Fibroblast of the aortic adventitia (primary cell): ENCODE results near the gene LRIF1. TPM values are rescaled to one million over a fixed set of nuclear protein-coding genes. Genes with fewer than 3 reads are reported as not detected.

Experiments
- DNase-seq: peaks from one replicate; pipeline ENCODE4 v3.0.0-alpha.2; 2010; ENCODE audit warnings: low read depth
- H3K4me3 ChIP-seq: 2 replicates; pipeline ENCODE4 v1.5.1; 2011; ENCODE audit warnings: low read depth, mild to moderate bottlenecking, control low read depth, low read length, moderate library complexity
- total RNA-seq: library from RNA; depleted of rRNA; stranded (reverse); fragments of >200 nt; gene quantifications from 2 replicates; pipeline ENCODE4 v1.2.3, GENCODE V29; 2012; ENCODE audit warnings: low replicate concordance
- TF ChIP-seq, protein P1 (sequence below): IDR thresholded peaks from 2 replicates; pipeline ENCODE4 v1.5.1; 2011; ENCODE audit warnings: mild to moderate bottlenecking, low read length, control low read depth, inconsistent platforms; ENCODE audit not compliant: insufficient read depth

Gene LRIF1
- total RNA-seq, 1 donor, result 19.5 TPM

DNA sequence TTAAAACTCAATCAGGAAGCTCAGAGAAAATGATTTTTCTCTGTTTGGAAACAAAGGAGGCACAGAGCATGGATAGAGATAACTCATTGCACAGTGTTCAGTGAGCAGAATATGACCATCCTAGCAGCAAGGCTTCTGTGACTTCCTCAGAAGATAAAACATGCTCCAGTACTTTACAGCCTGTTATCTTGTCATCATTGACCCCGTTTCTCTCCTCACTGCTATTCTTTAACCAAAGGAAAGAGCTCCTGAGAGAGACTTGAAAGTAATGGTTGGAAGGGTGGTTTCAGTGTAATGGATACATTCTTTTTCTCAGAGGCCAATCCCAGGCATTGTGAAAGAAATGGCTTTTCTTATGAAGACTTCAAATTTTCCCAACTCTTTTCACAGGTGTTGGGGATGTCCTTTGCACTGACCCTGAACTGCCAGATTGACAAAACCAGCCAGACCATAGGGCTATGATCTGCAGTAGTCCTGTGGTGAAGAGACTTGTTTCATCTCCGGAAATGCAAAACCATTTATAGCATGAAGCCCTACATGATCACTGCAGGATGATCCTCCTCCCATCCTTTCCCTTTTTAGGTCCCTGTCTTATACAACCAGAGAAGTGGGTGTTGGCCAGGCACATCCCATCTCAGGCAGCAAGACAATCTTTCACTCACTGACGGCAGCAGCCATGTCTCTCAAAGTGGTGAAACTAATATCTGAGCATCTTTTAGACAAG, 64.8 kb downstream of the LRIF1 start:
- H3K4me3 ChIP-seq, result no peak overlapping the region
- TF ChIP-seq, protein P1, sequence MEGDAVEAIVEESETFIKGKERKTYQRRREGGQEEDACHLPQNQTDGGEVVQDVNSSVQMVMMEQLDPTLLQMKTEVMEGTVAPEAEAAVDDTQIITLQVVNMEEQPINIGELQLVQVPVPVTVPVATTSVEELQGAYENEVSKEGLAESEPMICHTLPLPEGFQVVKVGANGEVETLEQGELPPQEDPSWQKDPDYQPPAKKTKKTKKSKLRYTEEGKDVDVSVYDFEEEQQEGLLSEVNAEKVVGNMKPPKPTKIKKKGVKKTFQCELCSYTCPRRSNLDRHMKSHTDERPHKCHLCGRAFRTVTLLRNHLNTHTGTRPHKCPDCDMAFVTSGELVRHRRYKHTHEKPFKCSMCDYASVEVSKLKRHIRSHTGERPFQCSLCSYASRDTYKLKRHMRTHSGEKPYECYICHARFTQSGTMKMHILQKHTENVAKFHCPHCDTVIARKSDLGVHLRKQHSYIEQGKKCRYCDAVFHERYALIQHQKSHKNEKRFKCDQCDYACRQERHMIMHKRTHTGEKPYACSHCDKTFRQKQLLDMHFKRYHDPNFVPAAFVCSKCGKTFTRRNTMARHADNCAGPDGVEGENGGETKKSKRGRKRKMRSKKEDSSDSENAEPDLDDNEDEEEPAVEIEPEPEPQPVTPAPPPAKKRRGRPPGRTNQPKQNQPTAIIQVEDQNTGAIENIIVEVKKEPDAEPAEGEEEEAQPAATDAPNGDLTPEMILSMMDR, result no peak
- DNase-seq, result no peak

- no peak for DNase-seq
- H3K4me3 ChIP-seq, result no peak overlapping the region
- TF ChIP-seq, protein P1, result no peak
These were observed 66.0 kb downstream of the LRIF1 start for GRCh38 chr1:110897681-110898080.

Other genes with a start within 250 kb of the LRIF1 start
- not detected in 2 replicates for gene CD53, start 90.8 kb downstream of the LRIF1 start, total RNA-seq
- 48.3 and 60.9 TPM in 2 replicates for gene DRAM2, start 176.2 kb upstream of the LRIF1 start, total RNA-seq
- gene CEPT1, start 176.3 kb upstream of the LRIF1 start, total RNA-seq, result 34.0 and 40.7 TPM in 2 replicates
- gene DENND2D, start 236.7 kb upstream of the LRIF1 start, total RNA-seq, result 2.9 and 3.0 TPM in 2 replicates